Measurements from ENCODE around the gene IQCF2.
"Not testable (repeated sequence)": the region's sequence is repeated elsewhere in the genome, so short reads cannot be mapped to it uniquely, and the experiment has no call there.

IQCF2 gene

GRCh38 chr3:51876186-51876585 lies 14.8 kb downstream of the IQCF2 start:
- DNase-seq (ENCODE audit: low read depth in 2 of 2, low spot score in 1 of 2) = no peak

- no peak for DNase-seq (ENCODE audit: low read depth in 2 of 2, low spot score in 1 of 2)
Observed at GRCh38 chr3:51879937-51880336, 18.5 kb downstream of the IQCF2 start.

DNA sequence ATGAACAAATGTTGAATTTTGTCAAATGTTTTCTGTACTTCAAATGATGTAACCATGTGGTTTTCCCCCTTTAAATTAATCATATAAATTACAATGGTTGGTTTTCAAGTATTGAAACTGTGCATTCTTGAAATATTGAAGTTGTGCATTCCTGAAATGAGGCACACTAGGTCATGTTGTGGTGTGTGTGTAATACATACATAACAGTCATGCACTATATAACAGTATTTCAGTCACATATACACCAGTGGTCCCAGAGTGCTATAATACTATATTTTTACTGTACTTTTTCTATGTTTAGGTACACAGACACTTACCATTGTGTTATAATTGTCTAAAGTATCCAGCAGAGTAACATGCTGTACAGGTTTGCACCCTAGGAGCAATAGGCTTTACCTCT lies 25.0 kb downstream of the IQCF2 start:
- no peak for DNase-seq (ENCODE audit: low read depth in 2 of 2, low spot score in 1 of 2)

GRCh38 chr3:51887620-51888019 lies 26.2 kb downstream of the IQCF2 start:
- DNase-seq (ENCODE audit: low read depth in 2 of 2, low spot score in 1 of 2) = no peak

DNA sequence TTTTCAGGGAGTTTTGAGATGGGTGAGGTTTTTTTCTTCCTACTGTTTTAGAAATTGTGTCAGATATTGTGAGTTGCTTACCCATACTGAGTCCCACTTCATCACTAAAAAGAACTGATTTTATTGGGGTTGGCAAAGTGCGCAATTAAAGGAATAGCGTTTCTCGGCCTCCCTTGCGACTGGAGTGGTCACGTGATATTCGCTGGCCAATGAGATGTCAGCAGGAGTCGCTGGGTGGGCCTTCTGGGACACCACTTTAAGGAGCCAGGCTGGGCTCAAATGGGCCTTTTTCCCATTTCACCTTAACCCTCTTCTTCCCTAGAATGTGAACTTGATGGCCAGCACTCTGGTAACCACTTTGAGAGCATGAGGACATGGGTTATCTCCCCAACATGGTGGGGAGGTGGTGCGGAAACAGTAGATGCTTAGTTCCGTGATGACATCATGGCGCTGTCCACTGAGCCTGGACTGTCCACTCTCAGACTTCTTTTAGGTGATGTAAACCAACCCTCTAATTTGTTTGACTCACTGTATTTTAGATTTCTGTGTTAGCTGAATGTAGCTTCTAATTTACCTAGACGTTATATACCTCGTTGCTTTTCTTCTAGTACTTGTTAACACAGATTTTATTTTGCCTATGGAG lies 27.2 kb downstream of the IQCF2 start:
- no peak for DNase-seq (ENCODE audit: low read depth in 2 of 2, low spot score in 1 of 2)

DNA sequence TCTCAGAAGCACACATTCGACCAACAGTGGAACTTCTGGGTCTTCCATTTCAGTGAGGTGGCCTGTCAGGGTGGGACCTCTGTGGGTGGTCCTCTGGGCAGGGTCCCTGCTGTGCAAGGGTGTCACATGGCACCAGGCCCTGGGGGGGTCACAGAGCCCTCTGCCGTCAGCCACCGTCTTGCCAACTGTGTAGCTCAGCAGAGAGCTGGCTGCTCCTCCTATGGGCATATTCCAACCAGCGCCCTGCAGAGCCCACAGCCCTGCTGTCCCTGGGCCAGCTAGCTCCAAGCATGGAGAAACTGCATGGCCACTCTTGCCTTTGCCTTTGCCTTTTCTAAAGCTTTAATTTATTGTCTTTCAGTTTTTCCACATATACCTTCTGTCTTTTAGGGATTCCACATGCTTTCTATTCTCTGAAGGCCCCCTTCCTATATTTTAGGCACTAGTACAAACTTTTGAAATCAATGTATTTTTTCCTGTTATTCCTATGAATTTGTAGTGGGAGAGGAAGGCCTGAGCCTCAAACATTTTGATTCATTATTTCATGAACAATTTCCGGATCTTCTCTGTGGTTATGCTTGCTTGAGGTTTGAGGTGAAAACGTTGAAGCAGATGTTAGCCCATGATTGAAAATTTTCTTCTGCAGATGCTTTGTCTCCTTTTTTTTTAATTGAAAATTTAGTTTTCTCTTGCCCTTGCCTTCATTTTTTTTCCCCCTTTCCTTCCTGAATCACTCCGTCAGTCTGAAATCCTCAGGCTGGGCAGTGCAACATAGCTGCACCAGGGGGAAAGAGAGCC lies 30.0 kb downstream of the IQCF2 start:
- no peak for DNase-seq (ENCODE audit: low read depth in 2 of 2, low spot score in 1 of 2)

DNA sequence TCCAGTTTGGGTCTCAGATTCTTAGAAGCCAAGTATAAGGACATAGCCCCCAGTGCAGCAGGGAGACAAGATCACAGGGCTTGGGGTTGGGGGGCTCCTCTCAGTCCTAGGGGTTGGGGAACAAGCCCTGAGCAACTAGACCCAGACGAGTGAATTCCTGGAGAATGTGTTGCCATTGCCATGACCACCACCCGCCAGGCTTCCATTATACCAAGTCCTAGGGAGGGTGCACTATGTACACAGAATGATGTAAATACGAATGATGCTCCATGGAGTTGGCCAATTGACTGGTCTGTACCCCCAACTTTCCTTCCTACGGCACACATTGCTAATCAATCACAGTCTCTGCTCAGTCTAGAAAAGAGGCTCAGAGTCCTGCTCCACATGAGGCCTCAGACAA lies 33.0 kb downstream of the IQCF2 start:
- no peak for DNase-seq (ENCODE audit: low read depth in 2 of 2, low spot score in 1 of 2)

GRCh38 chr3:51894939-51895338 lies 33.5 kb downstream of the IQCF2 start:
- no peak for DNase-seq (ENCODE audit: low read depth in 2 of 2, low spot score in 1 of 2)

GRCh38 chr3:51896607-51897305 lies 35.3 kb downstream of the IQCF2 start:
- DNase-seq (ENCODE audit: low read depth in 2 of 2, low spot score in 1 of 2) = no peak

- DNase-seq (ENCODE audit: low read depth in 2 of 2, low spot score in 1 of 2) = no peak
Observed at GRCh38 chr3:51897391-51897790, 36.0 kb downstream of the IQCF2 start.

- DNase-seq (ENCODE audit: low read depth in 2 of 2, low spot score in 1 of 2) = not testable (repeated sequence)
Observed at GRCh38 chr3:51900043-51900442, 38.6 kb downstream of the IQCF2 start.

DNA sequence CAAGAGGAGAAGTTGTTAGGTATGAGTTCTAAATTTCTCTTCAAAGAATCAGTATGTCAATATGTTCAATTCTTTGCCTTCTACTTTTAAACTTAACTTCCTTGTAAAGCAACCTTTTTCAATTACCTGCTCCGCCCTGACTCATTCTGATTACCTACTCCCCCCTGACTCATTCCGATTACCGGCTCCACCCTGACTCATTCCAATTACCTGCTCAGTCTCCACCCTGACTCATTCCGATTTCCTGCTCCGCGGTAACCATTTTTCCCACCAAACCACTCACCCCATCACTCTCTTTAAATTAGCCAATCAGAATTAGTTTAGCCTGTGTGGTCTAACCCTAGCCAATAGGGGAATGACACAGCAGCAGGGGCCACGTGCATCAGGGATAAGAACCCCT lies 40.9 kb downstream of the IQCF2 start:
- DNase-seq (ENCODE audit: low read depth in 2 of 2, low spot score in 1 of 2) = not testable (repeated sequence)

GRCh38 chr3:51904034-51904823 lies 42.8 kb downstream of the IQCF2 start:
- DNase-seq (ENCODE audit: low read depth in 2 of 2, low spot score in 1 of 2) = no peak

- no peak for DNase-seq (ENCODE audit: low read depth in 2 of 2, low spot score in 1 of 2)
Observed at GRCh38 chr3:51908026-51908425, 46.6 kb downstream of the IQCF2 start.
